DMS 273 (cell line): ENCODE results near the gene PCCA.
"Not testable (repeated sequence)": the region's sequence is repeated elsewhere in the genome, so short reads cannot be mapped to it uniquely, and the experiment has no call there.

Experiments used
- DNase-seq: peaks from one replicate; lab custom pipeline; 2025; ENCODE audit not compliant: unreplicated experiment; lab: John Stamatoyannopoulos, UW

PCCA gene

GRCh38 chr13:100521851-100522617 is 433.1 kb downstream of the PCCA start:
- peak; percentile 81 for DNase-seq

GRCh38 chr13:100522618-100523309 is 433.9 kb downstream of the PCCA start:
- DNase-seq = peak; percentile 81

- peak; percentile 32 for DNase-seq
Measured at GRCh38 chr13:100523411-100523810, 434.5 kb downstream of the PCCA start.

- DNase-seq = no peak
Measured at GRCh38 chr13:100523981-100524386, 435.1 kb downstream of the PCCA start.

- DNase-seq = not testable (repeated sequence)
Measured at GRCh38 chr13:100524688-100525087, 435.8 kb downstream of the PCCA start.

GRCh38 chr13:100525453-100526317 is 436.8 kb downstream of the PCCA start:
- no peak for DNase-seq

- peak; percentile 15 for DNase-seq
Measured at GRCh38 chr13:100526318-100527000, 437.6 kb downstream of the PCCA start.

- DNase-seq = no peak
Measured at GRCh38 chr13:100527644-100528043, 438.8 kb downstream of the PCCA start.

- DNase-seq = no peak
Measured at GRCh38 chr13:100528353-100528752, 439.5 kb downstream of the PCCA start.

- DNase-seq = no peak
Measured at GRCh38 chr13:100528820-100529219, 439.9 kb downstream of the PCCA start.

GRCh38 chr13:100529666-100530377 is 440.9 kb downstream of the PCCA start:
- DNase-seq = no peak

GRCh38 chr13:100530671-100531213 is 441.8 kb downstream of the PCCA start:
- no peak for DNase-seq

GRCh38 chr13:100532090-100532766 is 443.3 kb downstream of the PCCA start:
- no peak for DNase-seq

- DNase-seq = no peak
Measured at GRCh38 chr13:100532836-100533435, 444.0 kb downstream of the PCCA start.

- no peak for DNase-seq
Measured at GRCh38 chr13:100533588-100534041, 444.7 kb downstream of the PCCA start.

- DNase-seq = no peak
Measured at GRCh38 chr13:100534147-100534843, 445.4 kb downstream of the PCCA start.

GRCh38 chr13:100534911-100535310 is 446.0 kb downstream of the PCCA start:
- no peak for DNase-seq

GRCh38 chr13:100535426-100536135 is 446.7 kb downstream of the PCCA start:
- DNase-seq = no peak
